ENCODE measurements around the gene ZBTB14. TPM values are rescaled to one million over a fixed set of nuclear protein-coding genes. Genes with fewer than 3 reads are reported as not detected.
A peak's percentile ranks its signal among the peaks of the same experiment; 100 is the strongest.

ZBTB14 gene, protein sequence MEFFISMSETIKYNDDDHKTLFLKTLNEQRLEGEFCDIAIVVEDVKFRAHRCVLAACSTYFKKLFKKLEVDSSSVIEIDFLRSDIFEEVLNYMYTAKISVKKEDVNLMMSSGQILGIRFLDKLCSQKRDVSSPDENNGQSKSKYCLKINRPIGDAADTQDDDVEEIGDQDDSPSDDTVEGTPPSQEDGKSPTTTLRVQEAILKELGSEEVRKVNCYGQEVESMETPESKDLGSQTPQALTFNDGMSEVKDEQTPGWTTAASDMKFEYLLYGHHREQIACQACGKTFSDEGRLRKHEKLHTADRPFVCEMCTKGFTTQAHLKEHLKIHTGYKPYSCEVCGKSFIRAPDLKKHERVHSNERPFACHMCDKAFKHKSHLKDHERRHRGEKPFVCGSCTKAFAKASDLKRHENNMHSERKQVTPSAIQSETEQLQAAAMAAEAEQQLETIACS
- total RNA-seq: 36.8 TPM

- no peak for DNase-seq
These were observed at the start of gene ZBTB14 for GRCh38 chr18:5295231-5295920. ZBTB14 (minus strand) TSS chr18:5295726; CDS start chr18:5293246, 2,480 bp downstream.

DNA sequence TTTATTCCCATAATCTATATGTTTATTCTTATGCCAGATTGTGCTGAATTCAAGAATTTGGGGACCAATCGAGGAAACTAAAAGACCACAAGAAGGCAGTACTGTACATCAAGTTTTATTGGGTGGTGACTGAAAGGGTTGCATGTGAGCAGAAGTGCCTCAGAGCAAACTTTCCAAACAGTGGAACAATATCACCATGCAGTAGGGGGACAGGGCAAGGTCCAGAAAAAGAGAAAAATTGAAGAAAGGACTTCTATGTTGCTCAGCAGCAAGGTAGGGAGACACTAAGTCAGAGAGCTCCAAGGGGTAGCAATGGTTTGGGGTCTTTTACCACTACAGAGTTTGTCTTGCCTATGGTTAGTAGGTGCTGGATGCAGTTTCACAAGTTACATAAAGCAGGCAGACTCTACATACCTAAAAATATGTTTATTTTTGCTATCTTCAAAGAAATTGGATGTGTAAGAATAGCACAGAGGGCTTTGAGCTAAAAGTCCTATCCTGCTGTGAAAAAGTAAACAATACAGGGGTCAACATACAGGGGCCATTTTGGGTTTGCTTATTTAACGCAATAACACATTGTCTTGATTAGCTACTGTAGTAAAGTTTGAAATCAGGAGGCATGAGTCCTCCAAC, 43.8 kb upstream of the ZBTB14 start:
- no peak for DNase-seq

- no peak for DNase-seq
These were observed 39.0 kb upstream of the ZBTB14 start for GRCh38 chr18:5334456-5335075.

DNA sequence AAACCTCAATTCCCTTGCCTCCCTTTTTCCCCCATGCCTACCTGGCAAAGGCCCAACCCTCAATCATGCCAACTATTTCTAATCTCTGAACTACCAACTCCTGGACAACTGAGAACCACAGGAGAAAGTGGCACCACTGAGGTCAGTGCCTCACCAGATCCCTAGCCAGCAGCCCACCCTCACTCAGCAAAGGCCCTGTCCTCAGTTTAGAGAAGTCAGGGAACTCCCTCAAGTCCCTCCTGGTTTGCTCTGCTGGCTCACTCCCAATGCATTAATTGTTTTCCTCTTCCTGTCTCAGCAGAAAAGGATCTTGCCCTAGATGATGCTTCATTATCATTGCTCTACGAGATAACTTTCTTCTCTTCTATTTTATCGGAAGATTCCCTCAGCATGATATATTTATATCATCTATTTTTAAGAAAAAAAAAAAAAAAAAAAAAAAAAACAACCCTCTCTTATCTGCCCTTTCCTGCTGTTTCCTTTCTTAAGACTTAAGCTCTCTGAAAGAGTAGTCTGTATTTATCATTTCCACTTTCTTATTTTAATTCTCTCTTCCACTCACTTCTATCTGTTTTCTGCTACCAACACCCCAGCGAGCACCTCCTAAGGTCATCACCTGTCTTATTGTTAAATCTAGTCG, 22.7 kb upstream of the ZBTB14 start:
- DNase-seq: no peak

- DNase-seq: no peak
These were observed 21.7 kb upstream of the ZBTB14 start for GRCh38 chr18:5317186-5317585.

DNA sequence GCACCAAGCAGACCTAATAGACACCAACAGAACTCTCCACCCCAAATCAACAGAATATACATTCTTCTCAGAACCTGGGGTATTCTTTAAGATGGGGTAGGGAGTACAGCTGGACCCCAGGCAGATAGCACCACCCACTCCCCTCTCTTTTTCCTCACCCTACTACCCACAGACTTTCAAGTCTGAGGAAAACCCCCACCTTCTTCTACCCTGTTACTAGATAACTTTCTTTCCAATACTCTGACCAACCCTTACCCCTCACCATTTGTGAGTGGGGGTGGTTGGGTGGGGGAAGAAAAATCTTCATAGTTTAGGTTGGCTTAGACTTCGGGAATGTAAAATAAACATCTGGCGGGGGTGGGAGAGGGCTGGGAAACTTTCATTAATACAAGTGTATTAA, 20.3 kb upstream of the ZBTB14 start:
- no peak for DNase-seq

DNA sequence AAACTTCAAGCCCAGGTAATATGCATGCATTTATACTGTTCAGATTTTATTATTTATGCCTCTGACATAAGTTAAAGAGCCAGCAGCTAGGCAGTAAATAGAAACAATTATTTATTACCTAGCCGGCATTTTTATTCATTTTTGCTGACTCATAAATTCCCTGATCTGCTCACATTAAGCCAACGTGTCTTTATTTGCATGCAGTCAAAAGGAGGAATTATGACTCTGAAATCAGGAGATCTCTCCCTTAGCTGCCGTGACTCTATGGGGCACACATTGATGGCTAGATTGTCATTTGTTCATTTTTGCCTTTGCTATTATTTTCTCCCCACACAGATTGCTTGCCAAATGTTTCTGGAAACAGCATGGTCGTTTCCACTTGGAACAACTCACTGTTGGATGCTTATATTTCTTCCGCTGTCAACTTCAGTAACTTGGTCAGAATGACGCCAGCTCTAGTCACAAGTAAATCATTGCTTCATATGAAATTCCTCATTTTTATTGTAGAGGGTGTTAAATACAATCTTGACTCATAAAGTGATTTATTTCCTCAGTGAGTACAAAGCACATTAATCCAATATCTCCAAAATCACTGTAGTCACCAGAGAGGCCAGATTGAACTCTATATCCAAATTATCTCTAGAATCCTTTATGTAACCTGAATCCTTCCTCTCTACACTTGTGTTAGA, 15.9 kb upstream of the ZBTB14 start:
- DNase-seq: no peak

DNA sequence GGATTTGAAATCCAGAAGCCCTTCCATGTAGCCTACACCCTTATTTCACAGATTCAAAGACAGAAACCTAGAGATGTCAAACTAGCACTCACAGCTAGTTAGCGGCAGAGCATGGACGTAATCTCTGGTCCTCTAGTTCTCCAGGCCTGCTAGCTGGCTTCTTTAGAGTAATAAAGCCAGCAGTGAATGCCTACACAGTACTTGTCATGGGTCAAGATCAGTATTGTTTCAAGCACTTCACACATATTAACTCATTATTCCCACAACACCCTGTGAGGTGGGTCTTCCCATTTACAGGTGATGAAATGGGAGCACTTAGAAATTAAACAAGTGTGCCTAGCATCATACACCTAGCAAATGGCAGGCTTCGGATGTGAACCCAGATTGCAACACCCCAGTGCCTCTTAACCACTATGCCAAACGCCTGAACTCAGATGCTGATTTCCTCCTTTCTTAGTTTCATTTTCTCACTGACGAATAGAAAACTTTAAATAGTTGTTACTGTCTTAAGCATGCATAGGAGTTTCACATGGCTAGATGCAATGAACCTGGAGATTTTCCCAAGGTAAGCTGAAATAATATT, 14.5 kb upstream of the ZBTB14 start:
- no peak for DNase-seq

GRCh38 chr18:5305835-5306234, 10.3 kb upstream of the ZBTB14 start:
- no peak for DNase-seq

DNA sequence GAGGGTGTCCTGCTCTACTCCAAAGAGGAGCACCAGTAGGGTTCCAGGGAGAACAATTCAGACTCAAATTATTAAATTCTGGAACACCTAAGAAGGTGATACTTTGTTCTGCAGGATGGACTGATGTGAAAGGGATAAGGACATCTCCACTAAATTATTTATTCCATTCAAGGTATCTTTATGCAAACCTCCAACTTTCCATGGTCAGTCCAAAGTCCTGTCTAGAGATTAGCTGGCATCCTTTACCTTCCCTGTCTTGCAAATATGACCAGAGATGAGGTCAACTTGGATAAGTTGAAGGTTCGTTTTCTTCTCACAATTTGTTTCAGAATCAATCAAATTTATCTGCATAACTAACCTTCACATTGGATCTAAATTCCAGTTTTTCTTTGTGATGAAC, 8.7 kb upstream of the ZBTB14 start:
- DNase-seq: no peak

DNA sequence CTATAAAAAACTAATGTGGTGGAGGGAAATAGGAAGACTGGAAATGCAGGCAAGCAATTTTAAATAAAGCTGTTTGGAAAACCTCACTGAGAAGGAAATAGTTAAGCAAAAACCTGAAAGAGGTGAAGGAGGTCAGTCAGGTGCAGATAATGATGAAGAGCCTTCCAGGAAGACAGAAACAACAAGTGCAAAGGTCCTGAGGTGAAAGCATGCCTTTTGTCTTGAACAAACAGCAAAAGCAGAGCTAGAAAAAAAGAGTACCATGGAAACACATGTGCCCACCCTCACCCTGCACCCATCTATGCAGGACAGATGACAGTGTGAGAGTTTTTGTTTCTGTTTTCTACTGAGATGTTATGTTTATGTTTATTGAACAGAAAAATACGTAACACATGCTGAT, 8.1 kb upstream of the ZBTB14 start:
- DNase-seq: no peak

DNA sequence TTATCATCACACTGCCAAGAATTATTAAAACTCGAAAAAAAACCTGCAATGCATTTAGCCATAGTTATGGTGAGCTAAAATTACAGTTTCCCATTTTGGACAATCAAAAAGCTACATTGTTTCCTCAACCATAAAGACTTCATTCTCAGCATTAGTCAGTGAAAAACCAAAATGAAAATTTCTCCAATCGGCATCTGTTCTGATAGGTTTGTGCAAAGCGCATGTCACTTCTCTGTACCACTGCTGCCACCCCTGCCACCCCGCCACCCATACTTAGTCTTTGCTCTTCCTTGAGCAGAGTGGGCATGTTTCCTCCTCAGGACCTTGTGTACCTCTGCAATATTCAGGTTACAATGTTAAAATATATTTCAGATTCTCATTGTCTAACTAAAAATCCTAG, 7.1 kb upstream of the ZBTB14 start:
- DNase-seq: no peak

DNA sequence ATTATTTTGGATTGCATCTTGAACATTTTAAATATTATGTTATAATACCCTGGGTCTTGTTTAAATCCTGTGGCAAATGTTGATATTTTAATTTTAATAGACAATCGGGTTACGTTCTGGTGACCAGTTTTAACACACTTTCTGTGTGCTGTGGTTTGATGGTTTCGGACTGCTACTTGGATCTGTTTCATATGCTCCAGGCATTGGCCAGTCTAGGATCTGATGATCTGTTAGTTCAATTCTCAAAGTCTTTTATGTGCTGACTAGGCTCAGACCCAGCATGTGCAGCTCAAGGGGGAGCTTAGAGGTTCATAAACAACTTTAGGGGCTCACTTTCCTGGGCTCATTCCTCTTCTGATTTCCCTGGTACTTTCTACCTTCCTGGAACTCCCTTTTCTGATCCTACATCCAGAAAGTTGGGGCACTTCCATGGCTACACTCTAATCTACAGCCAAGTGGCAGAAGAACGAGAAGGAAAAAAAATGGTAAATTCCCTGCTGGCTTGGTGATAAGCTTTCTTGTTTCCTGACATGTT, 5.0 kb upstream of the ZBTB14 start:
- DNase-seq: no peak

DNA sequence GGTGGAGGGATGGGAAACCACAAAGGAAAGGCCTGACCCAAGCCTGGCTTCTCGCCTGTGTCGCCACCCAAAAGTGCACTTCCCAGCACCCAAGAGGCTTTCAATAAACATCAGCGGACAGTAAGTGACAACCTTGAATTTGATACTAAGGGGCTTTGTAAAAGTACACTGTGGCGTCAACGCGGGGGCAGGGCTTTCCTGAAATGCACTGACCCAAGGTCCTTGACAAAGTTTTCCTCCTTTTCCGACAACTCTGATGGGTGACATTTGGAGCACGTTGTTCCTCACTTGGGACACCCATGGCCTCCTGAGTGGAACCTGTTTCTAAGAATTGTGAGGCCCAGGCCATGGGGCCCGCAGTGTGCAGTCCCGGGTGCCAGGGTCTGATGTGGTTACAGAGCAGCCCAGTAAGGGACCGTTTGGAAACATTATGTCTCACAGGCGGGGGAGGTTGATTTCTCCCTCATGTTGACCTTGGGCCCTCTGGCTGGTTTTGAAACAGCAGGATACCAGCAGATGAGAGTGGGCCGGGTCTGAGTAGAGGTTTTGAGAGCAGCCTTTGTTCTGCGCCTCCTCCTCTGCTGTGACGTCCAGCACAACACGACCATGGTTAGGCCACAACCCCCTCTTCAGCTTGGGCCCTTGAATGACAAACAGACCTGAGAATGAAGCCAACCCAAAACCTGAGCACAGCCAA, 2.8 kb upstream of the ZBTB14 start:
- no peak for DNase-seq

DNA sequence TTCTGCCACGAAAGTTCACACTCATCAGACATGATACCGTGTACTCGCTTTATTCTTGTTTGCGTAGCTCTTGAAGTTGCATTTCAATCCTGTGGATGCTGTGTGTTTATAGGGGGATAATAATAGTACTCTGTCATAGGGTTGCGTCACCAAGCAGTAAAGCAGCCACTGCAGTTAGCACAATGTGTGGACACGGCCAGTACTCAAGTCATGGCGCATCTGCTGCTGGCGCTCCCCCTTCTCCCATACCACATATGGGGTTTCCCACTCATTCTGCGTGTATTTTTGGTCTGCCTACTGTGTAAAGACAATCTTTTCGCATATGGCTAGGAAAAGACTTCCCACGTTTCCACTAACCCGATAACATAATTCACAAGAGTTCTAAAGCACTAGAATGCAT, 2.1 kb upstream of the ZBTB14 start:
- peak; percentile 25 for DNase-seq

DNA sequence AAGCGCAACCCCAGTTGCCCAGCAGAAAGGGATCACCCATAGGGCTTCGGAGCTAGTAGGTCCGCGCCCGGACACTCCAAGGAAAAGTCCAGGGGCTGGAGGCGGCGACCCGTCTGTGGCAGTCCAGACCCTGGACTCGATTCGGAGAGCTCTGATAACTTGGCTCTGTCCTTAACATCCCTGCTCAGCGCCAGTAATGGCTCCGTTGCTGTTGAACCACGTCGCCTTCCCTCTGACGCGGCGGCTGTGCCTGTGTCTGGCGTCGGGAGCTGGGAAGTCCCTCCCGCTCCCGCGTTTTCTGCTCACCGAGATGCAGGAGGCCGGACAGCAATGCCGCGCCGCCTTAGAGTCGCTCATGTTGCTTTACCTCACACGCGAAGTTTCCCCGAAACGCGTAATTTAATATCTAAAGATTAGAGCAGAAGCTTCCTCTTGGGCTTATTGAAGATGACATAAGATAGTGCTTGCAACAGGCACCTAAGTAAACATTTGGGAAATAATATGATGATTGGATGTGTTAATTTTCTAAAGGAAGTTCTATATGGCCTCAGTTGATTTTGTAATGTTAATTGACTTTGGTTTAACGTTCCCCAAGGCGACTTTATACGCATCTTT, 1.3 kb upstream of the ZBTB14 start:
- DNase-seq: peak; percentile 69

DNA sequence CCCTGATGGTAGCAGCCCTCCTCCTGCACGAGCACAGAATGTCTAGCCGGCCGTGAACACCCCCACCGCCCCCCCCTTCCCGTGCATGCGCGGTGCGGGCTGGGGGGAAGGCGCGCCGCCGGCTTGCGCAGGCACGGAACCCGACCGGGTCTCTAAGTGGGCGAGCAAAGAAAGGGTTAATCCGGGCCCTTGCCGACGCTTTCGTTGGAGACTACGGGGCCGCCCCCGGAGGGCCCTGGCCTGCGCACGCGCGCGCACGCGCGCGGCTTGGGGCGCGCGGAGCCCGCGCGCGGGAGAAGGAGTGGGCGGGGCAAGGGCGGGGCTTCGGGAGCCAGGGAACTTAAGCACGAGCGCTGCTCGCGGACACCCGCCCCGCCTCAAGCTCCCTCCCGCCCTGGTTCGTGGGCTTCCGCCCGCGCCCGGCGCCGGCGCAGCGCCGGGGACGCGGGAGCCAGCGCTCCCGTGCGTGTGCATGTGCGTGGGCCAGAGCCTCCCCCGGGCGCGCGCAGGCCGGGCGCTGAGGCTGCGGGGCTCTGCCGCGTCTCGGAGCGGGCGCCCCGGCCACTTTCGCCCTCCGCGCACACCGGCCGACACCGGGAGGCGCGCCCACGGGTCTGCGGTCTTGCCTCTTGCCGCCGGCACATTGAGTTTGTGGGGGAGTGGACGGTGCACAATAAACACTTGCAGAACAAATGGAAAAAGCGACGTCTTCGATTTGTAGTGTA, 617 bp upstream of the ZBTB14 start:
- DNase-seq: peak; percentile 88

DNA sequence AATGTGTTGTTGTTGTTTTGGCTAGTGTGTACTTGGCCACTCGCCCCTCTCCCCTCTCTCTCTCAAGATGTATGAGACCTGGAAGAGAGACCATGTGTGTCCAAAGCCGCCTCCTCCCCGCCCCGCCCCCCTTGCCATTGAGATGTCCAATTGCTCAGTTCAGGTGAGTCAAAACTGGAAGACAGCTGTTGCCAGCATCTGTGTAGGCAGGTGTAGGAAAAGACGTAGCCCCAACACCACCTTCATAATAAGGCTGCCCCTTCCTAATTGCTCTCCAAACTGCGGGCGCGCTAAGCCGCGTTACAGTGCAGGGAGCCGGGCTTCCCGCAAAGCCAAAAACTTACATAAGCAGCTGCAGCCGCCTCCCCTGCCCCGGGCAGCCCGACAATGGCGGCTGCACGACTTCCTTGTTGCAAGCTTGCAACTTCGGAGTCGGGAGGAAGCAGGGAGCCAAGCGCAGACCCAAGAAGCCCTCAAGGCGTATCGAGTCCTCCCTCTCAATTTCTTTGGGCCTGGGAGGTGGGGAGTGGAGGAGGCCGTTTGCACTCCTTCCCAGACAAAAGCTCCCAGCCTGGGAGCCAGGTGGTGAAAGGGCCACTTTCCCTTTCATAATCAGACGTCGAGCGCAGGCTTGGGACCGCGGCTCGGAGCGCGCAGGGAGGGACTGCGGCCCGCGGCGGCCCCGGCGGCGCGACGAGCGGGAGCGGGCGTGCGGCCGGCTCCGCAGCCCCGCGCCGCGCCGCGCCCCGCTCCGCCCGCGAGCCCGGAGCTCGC, 882 bp downstream of the ZBTB14 start:
- DNase-seq: no peak

GRCh38 chr18:5294113-5294456, 1.4 kb downstream of the ZBTB14 start:
- DNase-seq: no peak

Measured in occipital lobe (tissue), 2 donors.